Cardiac muscle cell (in vitro differentiated cells and primary cell): ENCODE measurements around the gene ZNF85. TPM values are rescaled to one million over a fixed set of nuclear protein-coding genes. Genes with fewer than 3 reads are reported as not detected.
"Not testable (repeated sequence)": the region's sequence is repeated elsewhere in the genome, so short reads cannot be mapped to it uniquely, and the experiment has no call there.

Experiments used
- DNase-seq, 2 donors: peaks; one replicate each; pipeline versions ENCODE4 v3.0.0 to v3.0.0-alpha.2; 2010 to 2017; ENCODE audit warnings: low read depth in 1 of 2, low spot score in 1 of 2
- H3K27ac ChIP-seq: fragments of 200-600 bp; sonication (generic); 2 replicates; pipeline ENCODE4 v1.5.1; 2016
- H3K27me3 ChIP-seq: fragments of 200-600 bp; sonication (generic); 2 replicates; pipeline ENCODE4 v1.6.0; 2016; ENCODE audit warnings: control low read depth
- H3K36me3 ChIP-seq: fragments of 200-600 bp; sonication (generic); 2 replicates; pipeline ENCODE4 v1.5.1; 2016; ENCODE audit warnings: control low read depth
- H3K4me1 ChIP-seq: fragments of 200-600 bp; sonication (generic); 2 replicates; pipeline ENCODE4 v1.8.1; 2017; ENCODE audit warnings: low read depth, mild to moderate bottlenecking, mixed run types
- H3K4me3 ChIP-seq: fragments of 200-600 bp; sonication (generic); 2 replicates; pipeline ENCODE4 v1.5.1; 2016; ENCODE audit warnings: mild to moderate bottlenecking
- H3K9me3 ChIP-seq: fragments of 200-600 bp; sonication (generic); 2 replicates; pipeline ENCODE4 v1.5.1; 2017; ENCODE audit warnings: low read depth, mild to moderate bottlenecking, control low read depth
- CTCF ChIP-seq: IDR thresholded peaks from 2 replicates; pipeline ENCODE4 v1.5.1; 2012; ENCODE audit warnings: low read depth, mild to moderate bottlenecking, low read length
- polyA plus RNA-seq: library from polyadenylated mRNA; unstranded; fragments of >200 nt; fragmentation: Nextera tagmentation; extraction: Ambion mirVana; gene quantifications from 2 replicates; pipeline ENCODE4 v1.2.1, GENCODE V29; 2016
- total RNA-seq: library from RNA; depleted of rRNA; stranded (reverse); fragments of >200 nt; gene quantifications from 2 replicates; pipeline ENCODE4 v1.2.3, GENCODE V29; 2016

The ZNF85 gene
- total and polyA plus RNA-seq, 2 experiments from 2014 or later = 10.8 to 11.7 TPM

- no peaks in the 10 kb centered on the region for H3K9me3 ChIP-seq
- peak in 1 of 2 donors; percentile 73 for DNase-seq
Observed at GRCh38 chr19:20928371-20928770, 5.3 kb downstream of the ZNF85 start.

GRCh38 chr19:20936322-20936947, 13.4 kb downstream of the ZNF85 start:
- H3K27ac ChIP-seq, H3K36me3 ChIP-seq, H3K27me3 ChIP-seq, H3K9me3 ChIP-seq, H3K4me3 ChIP-seq, DNase-seq, H3K4me1 ChIP-seq: not testable (repeated sequence)

More at GRCh38 chr19:20928371-20928770, 5.3 kb downstream of the ZNF85 start:
- Histone ChIP-seq H3K27me3 (no peaks in the 10 kb centered on the region), H3K4me3 (no peak overlapping the region), H3K27ac (no peak overlapping the region), H3K4me1 (no peaks in the 10 kb centered on the region), H3K36me3 (no peaks in the 10 kb centered on the region)
- no peak for TF ChIP-seq CTCF

GRCh38 chr19:20952561-20953095, 29.6 kb downstream of the ZNF85 start:
- H3K4me3 ChIP-seq, H3K27ac ChIP-seq, H3K27me3 ChIP-seq, H3K36me3 ChIP-seq, DNase-seq, H3K9me3 ChIP-seq, H3K4me1 ChIP-seq: not testable (repeated sequence)

- no peak overlapping the region for H3K27ac ChIP-seq
- no peak overlapping the region for H3K4me3 ChIP-seq
- H3K27me3 ChIP-seq = no peaks in the 10 kb centered on the region
- H3K9me3 ChIP-seq = no peaks in the 10 kb centered on the region
- no peaks in the 10 kb centered on the region for H3K36me3 ChIP-seq
- no peak for TF ChIP-seq CTCF
- no peaks in the 10 kb centered on the region for H3K4me1 ChIP-seq
- DNase-seq = peak in 1 of 2 donors; percentile 6
Observed at GRCh38 chr19:20964798-20965197, 41.7 kb downstream of the ZNF85 start.

- TF ChIP-seq CTCF = no peak
- Histone ChIP-seq H3K36me3 (no peaks in the 10 kb centered on the region), H3K27me3 (no peaks in the 10 kb centered on the region), H3K4me3 (no peak overlapping the region), H3K9me3 (no peaks in the 10 kb centered on the region), H3K4me1 (no peaks in the 10 kb centered on the region), H3K27ac (no peak overlapping the region)
- no peak for DNase-seq
Observed at GRCh38 chr19:20968092-20968491, 45.0 kb downstream of the ZNF85 start.

- no peak for TF ChIP-seq CTCF
- no peak for DNase-seq
Observed at GRCh38 chr19:20969498-20969897, 46.4 kb downstream of the ZNF85 start.

More at GRCh38 chr19:20969498-20969897, 46.4 kb downstream of the ZNF85 start:
- Histone ChIP-seq H3K4me3 (no peak overlapping the region), H3K27me3 (no peaks in the 10 kb centered on the region), H3K36me3 (no peaks in the 10 kb centered on the region), H3K4me1 (no peaks in the 10 kb centered on the region), H3K27ac (no peak overlapping the region), H3K9me3 (no peaks in the 10 kb centered on the region)
